ENCODE results near the gene MYO1A. TPM values are rescaled to one million over a fixed set of nuclear protein-coding genes. Genes with fewer than 3 reads are reported as not detected.
A peak's percentile ranks its signal among the peaks of the same experiment; 100 is the strongest.

The MYO1A gene
- total and polyA plus RNA-seq, 2 donors from 2014 or later: 0.25 to 0.77 TPM

- intact Hi-C loops (cut with DNase I): no loop called here
- H3K27ac ChIP-seq (ENCODE audit: low read depth in 2 of 2, low read length in 2 of 2): no peak overlapping the region
- no peaks in the 10 kb centered on the region for H3K27me3 ChIP-seq (ENCODE audit: control insufficient read depth, insufficient read depth, low read length)
- no peaks in the 10 kb centered on the region for H3K9me3 ChIP-seq (ENCODE audit: control insufficient read depth in 2 of 3, insufficient read depth in 1 of 3, low read length in 3 of 3)
- peak; percentile 76 for TF ChIP-seq CTCF (IDR thresholded peaks at IDR 0.05; ENCODE audit: borderline replicate concordance, extremely low read depth, insufficient read depth)
- no peak overlapping the region for H3K9ac ChIP-seq (ENCODE audit: low read length in 3 of 3)
- peaks cover 2 to 31% (median 17%) of the 10 kb centered on the region in 3 donors for H3K36me3 ChIP-seq (ENCODE audit: control insufficient read depth in 2 of 3, insufficient read depth in 3 of 3, low read length in 3 of 3)
- H3K4me3 ChIP-seq (ENCODE audit: low read length in 3 of 3): no peak overlapping the region
- FAIRE-seq: no peak
- peaks cover 0 to 13% (median 11%) of the 10 kb centered on the region in 3 donors for H3K4me1 ChIP-seq (ENCODE audit: control insufficient read depth in 2 of 3, insufficient read depth in 2 of 3, low read depth in 1 of 3, low read length in 3 of 3)
- DNase-seq: peak in 4 of 5 donors; percentile 64 to 74 (median 70)
Measured at GRCh38 chr12:57001448-57001906, 48.5 kb downstream of the MYO1A start.

DNA sequence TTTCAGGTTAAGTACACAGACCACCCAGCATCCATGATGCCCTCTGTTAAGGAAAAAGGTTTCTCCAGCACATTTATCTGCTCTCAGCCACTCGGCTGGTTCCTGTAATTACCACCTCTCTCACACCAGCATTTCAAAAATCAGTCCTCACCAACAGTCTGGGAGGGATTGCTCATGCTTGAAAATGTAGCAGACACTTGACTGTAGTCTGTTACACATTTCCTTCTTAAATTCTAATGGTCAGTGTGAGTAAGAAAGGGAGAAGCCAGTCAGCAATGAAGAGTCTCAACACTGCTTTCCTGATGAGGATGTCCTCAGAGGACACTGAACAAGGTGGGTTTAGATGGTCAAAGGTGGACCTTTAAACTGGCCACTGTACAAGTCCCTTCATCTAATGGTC is 49.5 kb downstream of the MYO1A start:
- FAIRE-seq (no peak), DNase-seq (no peak)
- intact Hi-C loops (cut with DNase I): no loop called here
- no peaks in the 10 kb centered on the region for H3K27me3 ChIP-seq (ENCODE audit: control insufficient read depth, insufficient read depth, low read length)
- no peak for TF ChIP-seq CTCF (IDR thresholded peaks at IDR 0.05; ENCODE audit: borderline replicate concordance, extremely low read depth, insufficient read depth)
- no peaks in the 10 kb centered on the region for H3K9me3 ChIP-seq (ENCODE audit: control insufficient read depth in 2 of 3, insufficient read depth in 1 of 3, low read length in 3 of 3)
- H3K36me3 ChIP-seq (ENCODE audit: control insufficient read depth in 2 of 3, insufficient read depth in 3 of 3, low read length in 3 of 3): peaks cover 2 to 31% (median 17%) of the 10 kb centered on the region in 3 donors
- H3K9ac ChIP-seq (ENCODE audit: low read length in 3 of 3): no peak overlapping the region
- no peak overlapping the region for H3K27ac ChIP-seq (ENCODE audit: low read depth in 2 of 2, low read length in 2 of 2)
- H3K4me1 ChIP-seq (ENCODE audit: control insufficient read depth in 2 of 3, insufficient read depth in 2 of 3, low read depth in 1 of 3, low read length in 3 of 3): peaks cover 0 to 13% (median 8%) of the 10 kb centered on the region in 3 donors
- no peak overlapping the region for H3K4me3 ChIP-seq (ENCODE audit: low read length in 3 of 3)

- TF ChIP-seq CTCF (IDR thresholded peaks at IDR 0.05; ENCODE audit: borderline replicate concordance, extremely low read depth, insufficient read depth): no peak
- Histone ChIP-seq H3K36me3 (ENCODE audit: control insufficient read depth in 2 of 3, insufficient read depth in 3 of 3, low read length in 3 of 3) (peaks cover 2 to 28% (median 17%) of the 10 kb centered on the region in 3 donors), H3K27me3 (ENCODE audit: control insufficient read depth, insufficient read depth, low read length) (no peaks in the 10 kb centered on the region), H3K27ac (ENCODE audit: low read depth in 2 of 2, low read length in 2 of 2) (no peak overlapping the region), H3K9ac (ENCODE audit: low read length in 3 of 3) (no peak overlapping the region), H3K4me3 (ENCODE audit: low read length in 3 of 3) (no peak overlapping the region), H3K9me3 (ENCODE audit: control insufficient read depth in 2 of 3, insufficient read depth in 1 of 3, low read length in 3 of 3) (no peaks in the 10 kb centered on the region), H3K4me1 (ENCODE audit: control insufficient read depth in 2 of 3, insufficient read depth in 2 of 3, low read depth in 1 of 3, low read length in 3 of 3) (peaks cover 0 to 9% (median 6%) of the 10 kb centered on the region in 3 donors)
- DNase-seq (no peak), FAIRE-seq (no peak)
- intact Hi-C loops (cut with DNase I): loop anchor here (10.0 kb wide), 1 partner anchor 235 kb away; the partner anchor contains the start of gene HSD17B6
Measured at GRCh38 chr12:56999456-56999855, 50.5 kb downstream of the MYO1A start.

- no peak for FAIRE-seq
- H3K36me3 ChIP-seq (ENCODE audit: control insufficient read depth in 2 of 3, insufficient read depth in 3 of 3, low read length in 3 of 3): peaks cover 2 to 24% (median 14%) of the 10 kb centered on the region in 3 donors
Measured at GRCh38 chr12:56998981-56999380, 50.9 kb downstream of the MYO1A start.

More at GRCh38 chr12:56998981-56999380, 50.9 kb downstream of the MYO1A start:
- no peaks in the 10 kb centered on the region for H3K9me3 ChIP-seq (ENCODE audit: control insufficient read depth in 2 of 3, insufficient read depth in 1 of 3, low read length in 3 of 3)
- H3K4me1 ChIP-seq (ENCODE audit: control insufficient read depth in 2 of 3, insufficient read depth in 2 of 3, low read depth in 1 of 3, low read length in 3 of 3): peaks cover 0 to 9% (median 6%) of the 10 kb centered on the region in 3 donors
- H3K9ac ChIP-seq (ENCODE audit: low read length in 3 of 3): no peak overlapping the region
- H3K4me3 ChIP-seq (ENCODE audit: low read length in 3 of 3): no peak overlapping the region
- intact Hi-C loops (cut with DNase I): loop anchor here (10.0 kb wide), 1 partner anchor 234 kb away; the partner anchor contains the start of gene HSD17B6
- TF ChIP-seq CTCF (IDR thresholded peaks at IDR 0.05; ENCODE audit: borderline replicate concordance, extremely low read depth, insufficient read depth): no peak
- DNase-seq: no peak
- H3K27me3 ChIP-seq (ENCODE audit: control insufficient read depth, insufficient read depth, low read length): no peaks in the 10 kb centered on the region
- no peak overlapping the region for H3K27ac ChIP-seq (ENCODE audit: low read depth in 2 of 2, low read length in 2 of 2)

All from kidney (tissue), 14 donors.